Left renal pelvis (tissue), 4 donors: ENCODE data around the gene GCK. TPM values are rescaled to one million over a fixed set of nuclear protein-coding genes. Genes with fewer than 3 reads are reported as not detected.
"Not testable (repeated sequence)": the region's sequence is repeated elsewhere in the genome, so short reads cannot be mapped to it uniquely, and the experiment has no call there.

ENCODE experiments used
- DNase-seq, 4 donors: peaks; one replicate each; pipeline ENCODE4 v3.0.0-alpha.2; 2013; ENCODE audit warnings: low read depth in 4 of 4, low spot score in 3 of 4
- polyA plus RNA-seq, 4 donors: library from polyadenylated mRNA; unstranded; fragments of 120-200 nt; gene quantifications; one replicate each; pipeline ENCODE4 v1.2.1, GENCODE V29; 2013; ENCODE audit not compliant: insufficient read length in 4 of 4

GCK gene
- polyA plus RNA-seq, 4 donors, result 2.4 to 3.8 (median 2.7) TPM

- no peak for DNase-seq
Measured at GRCh38 chr7:44210107-44210506, 20.9 kb upstream of the GCK start.

DNA sequence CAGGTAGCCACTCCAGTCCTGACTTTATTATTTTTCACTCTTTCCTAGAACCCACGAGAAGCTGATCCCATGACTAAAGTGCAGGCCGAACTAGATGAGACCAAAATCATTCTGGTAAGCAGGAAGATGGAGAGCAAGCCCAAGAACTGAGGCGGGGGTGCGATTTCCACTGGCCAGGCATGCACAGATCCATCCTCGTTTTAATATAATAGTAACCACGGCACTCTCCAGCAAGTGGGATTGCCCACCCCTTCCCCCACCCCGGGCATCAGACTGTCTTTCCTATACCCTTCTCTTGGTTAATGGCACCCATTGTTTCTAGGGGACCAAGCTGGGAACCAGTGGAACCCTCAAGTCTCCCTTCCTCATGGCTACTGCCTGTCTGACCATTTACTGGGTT is 18.8 kb upstream of the GCK start:
- no peak for DNase-seq

GRCh38 chr7:44206008-44206407 is 16.8 kb upstream of the GCK start:
- no peak for DNase-seq

GRCh38 chr7:44201813-44202212 is 12.6 kb upstream of the GCK start:
- no peak for DNase-seq

GRCh38 chr7:44200699-44201461 is 11.6 kb upstream of the GCK start, which contains the start of gene YKT6:
TSS of gene YKT6 (plus strand) at chr7:44200978. CDS start at chr7:44201136, 158 bp downstream.
- peak; percentile 83 to 93 (median 86) for DNase-seq

DNA sequence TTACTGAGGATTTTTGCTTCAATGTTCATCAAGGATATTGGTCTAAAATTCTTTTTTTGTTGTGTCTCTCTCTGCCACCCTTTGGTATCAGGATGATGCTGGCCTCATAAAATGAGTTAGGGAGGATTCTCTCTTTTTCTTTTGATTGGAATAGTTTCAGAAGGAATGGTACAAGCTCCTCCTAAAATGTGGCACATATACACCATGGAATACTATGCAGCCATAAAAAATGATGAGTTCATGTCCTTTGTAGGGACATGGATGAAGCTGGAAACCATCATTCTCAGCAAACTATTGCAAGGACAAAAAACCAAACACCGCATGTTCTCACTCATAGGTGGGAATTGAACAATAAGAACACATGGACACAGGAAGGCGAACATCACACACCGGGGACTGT is 10.9 kb upstream of the GCK start:
- DNase-seq, result not testable (repeated sequence)

DNA sequence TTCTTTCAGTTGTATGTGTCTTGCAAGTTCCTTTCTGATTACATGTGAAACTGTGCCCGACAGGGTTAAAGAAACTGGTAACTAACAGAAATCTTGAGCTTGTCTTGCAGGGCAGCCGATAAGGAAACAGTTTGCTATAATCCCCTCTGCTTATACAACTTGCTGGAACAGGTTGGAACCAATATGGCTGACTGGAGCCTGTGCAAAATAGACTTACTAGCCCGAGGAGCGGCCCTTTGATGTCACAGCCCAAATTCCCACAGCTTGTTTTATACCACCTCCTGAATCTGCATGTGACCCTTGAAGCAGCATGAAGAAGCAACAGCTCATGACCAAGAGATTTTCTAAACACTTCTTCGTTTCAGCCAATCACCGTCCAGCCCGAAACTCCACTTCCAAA is 8.2 kb upstream of the GCK start:
- no peak for DNase-seq

DNA sequence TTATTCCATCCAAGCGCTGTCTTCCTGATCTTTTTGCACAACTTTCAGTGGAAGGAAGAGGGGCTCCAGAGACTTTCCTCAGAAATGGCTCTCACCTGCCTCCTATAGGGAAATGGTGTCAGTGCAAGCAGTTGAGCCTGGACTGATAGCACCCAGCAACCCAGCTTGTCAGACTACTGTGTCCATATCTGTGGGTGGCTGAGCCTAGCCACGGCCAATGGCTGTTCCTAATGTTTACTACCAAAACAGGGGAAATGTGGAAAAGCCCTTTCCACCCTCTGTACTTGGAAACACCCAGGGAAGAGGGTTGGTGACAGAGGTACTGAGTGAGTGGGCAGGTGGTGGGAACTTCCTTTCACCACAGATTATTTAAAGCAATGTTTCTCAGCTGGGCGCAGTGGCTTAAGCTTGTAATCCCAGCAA is 7.2 kb upstream of the GCK start:
- DNase-seq, result peak in 1 of 4 donors; percentile 30

GRCh38 chr7:44195889-44196288 is 6.7 kb upstream of the GCK start:
- no peak for DNase-seq

- no peak for DNase-seq
Measured at GRCh38 chr7:44194562-44195145, 5.4 kb upstream of the GCK start.

DNA sequence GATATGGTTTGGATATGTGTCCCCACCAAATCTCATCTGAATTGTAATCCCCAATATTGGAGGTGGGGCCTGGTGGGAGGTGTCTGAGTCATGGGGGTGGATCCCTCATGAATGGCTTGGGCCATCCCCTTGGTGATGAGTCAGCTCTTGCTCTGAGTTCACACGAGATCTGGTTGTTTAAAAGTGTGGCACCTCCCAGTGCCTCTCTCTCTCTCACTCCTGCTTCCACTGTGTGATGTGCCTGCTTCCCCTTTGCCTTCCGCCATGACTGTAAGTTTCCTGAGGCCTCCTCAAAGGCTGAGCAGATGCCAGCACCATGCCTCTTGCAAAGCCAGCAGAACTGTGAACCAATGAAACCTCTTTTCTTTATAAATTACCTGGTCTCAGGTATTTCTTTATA is 4.8 kb upstream of the GCK start:
- DNase-seq, result no peak

- no peak for DNase-seq
Measured at GRCh38 chr7:44193011-44193802, 4.0 kb upstream of the GCK start.

DNA sequence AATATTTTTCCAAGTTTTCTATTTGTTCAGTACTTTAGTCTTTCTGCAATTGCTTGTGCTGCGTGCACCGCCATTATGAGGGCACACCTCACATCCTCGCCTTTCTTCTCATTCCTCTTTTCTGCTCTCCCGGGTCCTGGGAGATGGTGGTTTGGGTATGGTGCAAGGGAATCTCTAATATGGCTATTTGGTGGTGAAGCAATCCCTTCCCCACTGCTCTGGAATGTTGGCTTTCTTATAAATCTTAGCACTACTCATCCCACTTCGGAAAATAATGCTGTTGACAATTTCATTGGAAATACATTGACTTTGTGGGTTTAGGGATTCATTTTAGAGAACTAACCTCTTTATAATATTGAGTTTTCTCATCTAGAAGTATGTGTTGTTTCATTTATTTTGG is 1.9 kb upstream of the GCK start:
- DNase-seq, result no peak

GRCh38 chr7:44189993-44190872 is 994 bp upstream of the GCK start:
- no peak for DNase-seq

- DNase-seq, result no peak
Measured at GRCh38 chr7:44188480-44189225, 586 bp downstream of the GCK start.

- no peak for DNase-seq
Measured at GRCh38 chr7:44187636-44188416, 1.4 kb downstream of the GCK start.

GRCh38 chr7:44186736-44187135 is 2.5 kb downstream of the GCK start:
- no peak for DNase-seq

- no peak for DNase-seq
Measured at GRCh38 chr7:44185729-44186128, 3.5 kb downstream of the GCK start.

- no peak for DNase-seq
Measured at GRCh38 chr7:44184873-44185446, 4.3 kb downstream of the GCK start.
